GM21723 (cell line): ENCODE results near the gene TMEM242.

Source experiments
- ATAC-seq: cut with Tn5 transposase; IDR thresholded peaks from one replicate; pipeline ENCODE4 v1.9.1; 2021; ENCODE audit warnings: mild to moderate bottlenecking, moderate library complexity; ENCODE audit not compliant: unreplicated experiment

TMEM242 gene

DNA sequence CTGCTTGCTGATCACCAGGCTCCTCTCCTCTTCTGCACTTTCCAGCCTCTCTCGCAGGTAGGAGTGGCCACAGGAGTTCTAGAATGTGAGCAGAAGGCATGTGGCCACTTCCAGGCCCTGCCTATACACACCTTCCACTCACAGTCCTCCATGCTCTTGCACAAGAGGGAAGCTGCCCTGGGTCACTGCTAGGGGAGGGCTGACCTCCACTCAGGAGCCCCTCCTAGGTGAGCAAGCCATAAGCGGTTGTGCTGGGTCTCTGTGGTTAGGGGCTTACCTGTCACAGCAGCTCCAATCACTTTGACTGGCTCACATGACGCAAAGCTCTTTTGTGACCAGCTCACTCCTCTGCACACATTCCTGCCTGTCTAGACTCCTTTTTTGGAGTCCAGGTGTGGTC lies 68.2 kb downstream of the TMEM242 start:
- ATAC-seq: no peak

- no peak for ATAC-seq
Observed at GRCh38 chr6:157254538-157254937, 68.8 kb downstream of the TMEM242 start.

GRCh38 chr6:157253699-157254098 lies 69.6 kb downstream of the TMEM242 start:
- ATAC-seq: no peak

DNA sequence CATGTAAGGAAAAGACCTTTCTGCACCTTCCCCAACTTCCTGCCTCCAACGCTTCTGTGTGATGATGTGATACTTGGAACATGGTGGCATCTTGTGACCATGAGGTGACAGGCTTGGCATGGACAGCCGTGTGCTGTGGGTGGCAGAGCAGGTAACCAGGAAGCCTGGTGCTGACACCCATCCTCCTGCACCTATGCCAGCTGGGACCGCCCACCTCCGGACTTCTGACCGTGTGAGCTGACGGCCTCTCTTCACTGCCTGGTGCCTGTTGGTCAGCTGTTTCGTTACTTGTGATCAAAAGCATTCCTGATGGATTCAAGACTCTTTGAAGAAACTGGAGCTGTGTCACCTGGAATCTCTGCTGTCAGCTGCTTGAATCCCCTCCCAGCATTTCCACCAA lies 70.3 kb downstream of the TMEM242 start:
- no peak for ATAC-seq

- no peak for ATAC-seq
Observed at GRCh38 chr6:157251586-157252247, 71.6 kb downstream of the TMEM242 start.

GRCh38 chr6:157249826-157250225 lies 73.5 kb downstream of the TMEM242 start:
- no peak for ATAC-seq

DNA sequence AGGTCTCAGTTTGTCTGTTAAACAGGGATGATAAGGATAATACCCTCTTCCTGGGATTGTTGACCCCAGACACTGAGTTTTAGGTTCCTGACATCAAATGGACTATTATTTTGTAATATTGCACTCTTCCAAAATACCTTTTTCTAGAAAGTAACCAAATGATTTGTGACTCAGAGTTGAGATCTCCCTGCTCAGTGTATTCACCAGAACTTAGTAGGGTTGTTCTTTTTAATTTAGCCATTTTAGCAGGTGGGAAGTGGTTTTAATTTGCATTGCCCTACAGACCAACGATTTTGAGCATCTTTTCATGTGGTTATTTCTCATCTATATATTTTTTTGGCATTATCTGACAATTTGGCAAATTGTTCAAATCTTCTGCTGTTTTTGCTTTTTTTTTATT lies 75.1 kb downstream of the TMEM242 start:
- ATAC-seq: no peak

GRCh38 chr6:157246771-157247484 lies 76.4 kb downstream of the TMEM242 start:
- ATAC-seq: no peak

DNA sequence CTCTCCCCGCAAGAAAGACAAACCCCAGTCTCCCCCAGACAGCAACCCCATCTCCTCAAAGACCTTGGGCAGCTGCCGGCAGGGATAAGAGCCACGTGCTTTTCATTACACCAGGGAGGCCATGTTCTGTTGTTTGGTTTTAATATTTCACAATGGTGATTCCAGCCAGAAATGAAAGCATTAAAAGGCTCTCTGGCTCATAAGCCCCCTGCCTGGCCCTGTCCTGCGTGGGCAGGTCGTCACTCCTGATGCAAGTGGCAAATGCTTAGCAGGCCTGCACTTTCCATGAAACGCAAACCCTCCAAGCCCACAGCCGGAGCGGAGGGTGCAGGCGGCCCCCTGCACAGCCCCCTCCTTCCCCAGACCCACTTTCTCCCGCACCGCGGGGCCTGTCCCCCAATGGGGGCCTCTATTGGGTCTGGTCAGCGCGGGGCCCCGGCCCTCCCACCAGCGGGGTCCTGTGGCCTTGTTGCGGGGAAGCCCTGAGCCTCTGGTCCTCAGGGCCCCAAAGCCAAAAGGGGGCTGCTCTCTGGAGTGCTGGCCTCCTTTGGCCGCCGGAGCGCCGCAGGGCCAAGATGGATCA lies 77.2 kb downstream of the TMEM242 start:
- no peak for ATAC-seq

DNA sequence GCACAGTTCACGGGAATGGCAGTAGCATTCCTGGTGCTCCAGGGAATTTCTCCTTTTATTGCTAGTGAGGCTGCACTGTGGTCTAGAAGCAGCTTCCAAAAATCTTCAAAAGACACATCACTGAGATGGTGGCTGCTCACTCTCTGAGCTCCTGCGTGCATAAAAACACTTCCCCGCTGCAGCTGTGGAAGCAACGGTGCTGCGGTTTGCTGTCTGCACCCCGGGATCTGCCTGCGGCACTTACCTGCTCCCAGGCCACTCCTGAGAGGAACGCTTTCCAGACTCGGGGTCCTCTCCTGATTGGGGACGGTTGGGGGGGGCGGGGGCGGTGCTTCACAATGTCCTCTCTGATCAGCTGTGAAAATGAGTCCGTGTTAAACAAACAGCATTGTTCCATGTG lies 77.9 kb downstream of the TMEM242 start:
- ATAC-seq: no peak

DNA sequence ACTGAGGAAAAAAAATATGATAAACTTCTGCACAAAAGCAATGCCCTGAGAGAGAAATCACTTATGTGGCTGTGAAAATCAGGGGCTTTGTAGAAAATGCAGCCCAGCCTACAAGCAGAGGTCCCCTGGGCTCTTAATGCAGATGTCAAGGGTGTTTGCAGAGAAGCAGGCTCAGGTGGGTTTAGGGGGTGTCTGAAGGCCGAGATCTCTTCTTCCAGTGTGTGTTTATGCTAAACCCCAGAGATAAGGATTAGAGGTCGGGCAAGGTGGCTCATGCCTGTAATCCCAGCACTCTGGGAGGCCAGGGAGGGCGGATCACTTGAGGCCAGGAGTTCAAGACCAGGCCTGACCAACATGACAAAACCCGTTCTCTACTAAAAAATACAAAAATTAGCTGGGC lies 78.5 kb downstream of the TMEM242 start:
- ATAC-seq: no peak

DNA sequence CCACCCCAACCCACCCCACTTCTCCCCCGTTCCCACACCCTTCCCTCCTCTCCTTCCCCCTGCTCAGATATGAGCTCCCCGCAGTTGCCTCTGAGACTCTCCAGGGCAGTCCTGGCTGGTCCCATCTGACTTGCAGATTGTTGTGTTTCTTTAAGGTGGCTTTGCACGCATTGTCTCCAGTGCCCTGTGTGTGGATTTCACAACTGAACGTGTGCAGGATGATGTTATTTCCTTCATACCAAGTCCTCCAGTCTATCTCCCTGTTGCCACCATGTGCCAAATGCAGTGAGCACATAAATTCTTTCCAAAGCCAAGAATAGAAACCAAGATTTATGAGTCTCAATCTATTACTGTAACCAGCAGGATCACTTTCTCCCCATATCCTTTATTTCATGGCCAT lies 79.1 kb downstream of the TMEM242 start:
- ATAC-seq: no peak

DNA sequence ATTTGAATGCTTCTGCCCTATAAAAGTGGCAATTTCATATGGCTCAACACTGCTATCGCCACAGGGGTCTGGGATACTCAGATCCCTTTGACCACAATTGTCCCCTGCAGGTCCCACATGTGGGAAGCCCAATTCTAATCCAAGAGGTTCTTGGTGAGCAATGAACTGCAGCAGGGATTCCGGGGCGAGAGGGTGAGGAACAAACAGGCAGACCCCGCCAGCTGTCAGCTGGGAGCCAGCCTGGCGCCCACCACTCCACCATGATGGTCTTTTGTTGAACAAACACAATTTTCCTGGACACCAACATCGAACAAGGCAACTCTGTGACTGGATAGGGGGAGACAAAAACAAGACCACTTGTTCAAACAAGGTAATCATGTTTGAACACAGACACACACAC lies 80.5 kb downstream of the TMEM242 start:
- ATAC-seq: no peak

GRCh38 chr6:157240960-157241311 lies 82.4 kb downstream of the TMEM242 start:
- no peak for ATAC-seq

- no peak for ATAC-seq
Observed at GRCh38 chr6:157240059-157240959, 83.0 kb downstream of the TMEM242 start.

- no peak for ATAC-seq
Observed at GRCh38 chr6:157239671-157240058, 83.7 kb downstream of the TMEM242 start.
